WERI-Rb-1 (cell line): ENCODE measurements around the gene RNF40.

Experiments used
- DNase-seq: peaks from one replicate; pipeline ENCODE4 v3.0.0-alpha.2; 2020
- H3K27ac ChIP-seq: fragments of 250-450 bp; sonication (Bioruptor Pico); 2 replicates; pipeline ENCODE4 v1.5.1; 2020; ENCODE audit warnings: mild to moderate bottlenecking, moderate library complexity
- H3K27me3 ChIP-seq: fragments of 250-450 bp; sonication (Bioruptor Pico); 2 replicates; pipeline ENCODE4 v1.5.1; 2021; ENCODE audit warnings: mild to moderate bottlenecking, low read depth, moderate library complexity; ENCODE audit not compliant: insufficient read depth, severe bottlenecking
- H3K36me3 ChIP-seq: fragments of 250-450 bp; sonication (Bioruptor Pico); 2 replicates; pipeline ENCODE4 v1.5.1; 2020; ENCODE audit warnings: mild to moderate bottlenecking, moderate library complexity
- H3K4me3 ChIP-seq: 2 replicates; pipeline ENCODE4 v1.5.1; 2011; ENCODE audit warnings: low read depth, mild to moderate bottlenecking, control low read depth, low read length
- H3K9me3 ChIP-seq: fragments of 250-450 bp; sonication (Bioruptor Pico); 2 replicates; pipeline ENCODE4 v1.5.1; 2021; ENCODE audit warnings: mild to moderate bottlenecking, moderate library complexity; ENCODE audit not compliant: severe bottlenecking
- TF ChIP-seq, protein P1 (sequence below): IDR thresholded peaks from 2 replicates; pipeline ENCODE4 v1.5.1; 2011; ENCODE audit warnings: low read depth, mild to moderate bottlenecking, control low read depth, inconsistent platforms, low read length

Gene RNF40

DNA sequence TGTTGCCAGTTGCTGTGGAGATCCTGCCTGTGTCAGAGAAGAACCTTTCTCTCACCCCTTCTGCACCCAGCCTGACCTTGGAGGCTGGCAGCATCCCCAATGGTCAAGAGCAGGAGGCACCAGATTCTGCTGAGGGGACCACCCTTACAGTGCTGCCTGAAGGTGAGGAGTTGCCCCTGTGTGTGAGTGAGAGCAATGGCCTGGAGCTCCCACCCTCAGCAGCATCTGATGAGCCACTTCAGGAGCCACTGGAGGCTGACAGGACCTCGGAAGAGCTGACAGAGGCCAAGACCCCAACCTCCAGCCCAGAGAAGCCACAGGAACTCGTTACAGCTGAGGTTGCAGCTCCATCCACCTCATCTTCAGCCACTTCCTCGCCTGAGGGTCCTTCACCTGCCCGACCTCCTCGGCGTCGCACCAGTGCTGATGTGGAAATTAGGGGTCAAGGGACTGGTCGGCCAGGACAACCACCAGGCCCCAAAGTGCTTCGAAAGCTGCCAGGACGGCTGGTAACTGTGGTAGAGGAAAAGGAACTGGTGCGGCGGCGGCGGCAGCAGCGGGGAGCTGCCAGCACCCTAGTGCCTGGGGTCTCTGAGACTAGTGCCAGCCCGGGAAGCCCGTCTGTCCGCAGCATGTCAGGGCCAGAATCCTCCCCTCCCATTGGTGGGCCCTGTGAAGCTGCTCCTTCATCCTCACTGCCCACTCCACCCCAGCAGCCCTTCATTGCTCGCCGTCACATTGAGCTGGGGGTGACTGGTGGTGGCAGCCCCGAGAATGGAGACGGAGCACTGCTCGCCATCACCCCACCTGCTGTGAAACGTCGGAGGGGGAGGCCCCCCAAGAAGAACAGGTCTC lies 24.1 kb upstream of the RNF40 start:
- DNase-seq = no peak
- Histone ChIP-seq H3K36me3 (peaks cover 85% of the 10 kb centered on the region), H3K9me3 (no peaks in the 10 kb centered on the region), H3K27ac (no peak overlapping the region), H3K4me3 (no peak overlapping the region), H3K27me3 (no peaks in the 10 kb centered on the region)
- TF ChIP-seq, protein P1, sequence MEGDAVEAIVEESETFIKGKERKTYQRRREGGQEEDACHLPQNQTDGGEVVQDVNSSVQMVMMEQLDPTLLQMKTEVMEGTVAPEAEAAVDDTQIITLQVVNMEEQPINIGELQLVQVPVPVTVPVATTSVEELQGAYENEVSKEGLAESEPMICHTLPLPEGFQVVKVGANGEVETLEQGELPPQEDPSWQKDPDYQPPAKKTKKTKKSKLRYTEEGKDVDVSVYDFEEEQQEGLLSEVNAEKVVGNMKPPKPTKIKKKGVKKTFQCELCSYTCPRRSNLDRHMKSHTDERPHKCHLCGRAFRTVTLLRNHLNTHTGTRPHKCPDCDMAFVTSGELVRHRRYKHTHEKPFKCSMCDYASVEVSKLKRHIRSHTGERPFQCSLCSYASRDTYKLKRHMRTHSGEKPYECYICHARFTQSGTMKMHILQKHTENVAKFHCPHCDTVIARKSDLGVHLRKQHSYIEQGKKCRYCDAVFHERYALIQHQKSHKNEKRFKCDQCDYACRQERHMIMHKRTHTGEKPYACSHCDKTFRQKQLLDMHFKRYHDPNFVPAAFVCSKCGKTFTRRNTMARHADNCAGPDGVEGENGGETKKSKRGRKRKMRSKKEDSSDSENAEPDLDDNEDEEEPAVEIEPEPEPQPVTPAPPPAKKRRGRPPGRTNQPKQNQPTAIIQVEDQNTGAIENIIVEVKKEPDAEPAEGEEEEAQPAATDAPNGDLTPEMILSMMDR = no peak

DNA sequence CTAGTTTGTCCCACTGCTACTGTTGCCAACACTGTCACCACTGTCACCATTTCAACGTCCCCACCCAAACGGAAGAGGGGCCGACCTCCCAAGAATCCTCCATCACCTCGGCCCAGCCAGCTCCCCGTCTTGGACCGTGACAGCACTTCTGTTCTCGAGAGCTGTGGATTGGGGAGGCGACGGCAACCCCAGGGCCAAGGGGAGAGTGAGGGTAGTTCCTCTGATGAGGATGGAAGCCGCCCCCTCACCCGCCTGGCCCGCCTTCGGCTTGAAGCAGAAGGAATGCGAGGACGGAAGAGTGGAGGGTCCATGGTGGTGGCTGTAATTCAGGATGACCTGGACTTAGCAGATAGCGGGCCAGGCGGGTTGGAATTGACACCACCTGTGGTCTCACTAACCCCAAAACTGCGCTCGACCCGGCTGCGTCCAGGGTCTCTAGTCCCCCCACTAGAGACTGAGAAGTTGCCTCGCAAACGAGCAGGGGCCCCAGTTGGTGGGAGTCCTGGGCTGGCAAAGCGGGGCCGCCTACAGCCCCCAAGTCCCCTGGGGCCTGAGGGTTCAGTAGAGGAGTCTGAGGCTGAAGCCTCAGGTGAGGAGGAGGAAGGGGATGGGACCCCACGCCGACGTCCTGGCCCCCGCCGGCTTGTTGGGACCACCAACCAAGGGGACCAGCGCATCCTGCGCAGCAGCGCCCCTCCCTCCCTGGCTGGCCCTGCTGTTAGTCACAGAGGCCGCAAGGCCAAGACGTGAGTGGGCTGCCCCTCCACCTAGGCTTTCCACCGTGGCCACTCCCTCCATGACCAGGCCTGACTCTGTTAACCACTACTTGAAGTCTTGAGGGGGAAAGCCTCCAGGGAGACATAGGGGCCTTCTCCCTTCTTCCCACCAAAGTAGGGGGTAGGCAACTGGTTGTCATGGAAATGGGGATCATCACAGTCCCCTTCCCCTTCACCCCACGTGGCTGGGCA lies 22.9 kb upstream of the RNF40 start:
- H3K36me3 ChIP-seq = peaks cover 78% of the 10 kb centered on the region
- no peak overlapping the region for H3K27ac ChIP-seq
- no peaks in the 10 kb centered on the region for H3K27me3 ChIP-seq
- H3K9me3 ChIP-seq = no peaks in the 10 kb centered on the region
- H3K4me3 ChIP-seq = no peak overlapping the region
- TF ChIP-seq, protein P1 = no peak
- no peak for DNase-seq

DNA sequence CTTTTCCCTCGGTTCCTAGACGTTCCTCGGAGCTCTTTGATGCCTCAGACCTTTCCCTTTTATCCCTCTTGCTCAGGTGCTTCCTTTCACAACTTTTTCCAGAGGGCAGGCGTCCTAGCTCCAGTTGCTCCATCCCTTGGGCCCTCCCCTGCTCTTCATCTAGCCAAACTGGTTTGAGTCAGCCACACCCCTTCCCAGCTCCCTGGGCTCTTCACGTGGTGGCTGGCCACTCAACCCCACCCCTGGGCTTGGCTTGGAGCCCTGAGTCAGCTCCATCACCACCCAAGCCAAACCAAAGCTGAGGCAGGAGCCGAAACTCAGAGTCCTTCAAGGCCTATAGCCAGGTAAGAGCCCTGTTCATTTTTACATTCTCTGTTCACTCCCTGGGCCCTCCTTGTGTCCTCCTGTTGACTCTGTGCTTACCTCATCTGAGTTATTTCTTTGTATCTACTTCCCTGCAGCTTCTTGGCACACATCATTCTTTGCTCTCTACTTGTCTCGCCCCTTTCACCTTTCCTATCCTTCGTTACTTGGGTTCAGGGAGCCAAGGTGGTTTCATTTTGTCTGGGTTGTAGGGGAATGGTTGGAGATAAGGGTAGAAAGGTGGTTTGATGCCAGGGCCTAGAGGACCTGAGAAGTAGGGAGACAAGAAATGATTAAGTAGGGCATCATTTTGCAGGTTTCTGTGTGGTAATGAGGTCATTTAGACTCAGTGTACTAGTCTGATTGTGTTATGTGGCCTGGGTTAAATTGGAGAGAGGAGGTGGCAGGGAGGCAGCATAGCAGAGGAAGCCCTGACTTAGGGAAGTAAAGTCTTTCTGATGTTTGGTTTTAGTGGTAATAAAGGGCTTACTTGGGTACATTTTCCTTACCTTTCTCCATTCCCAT lies 21.5 kb upstream of the RNF40 start:
- no peaks in the 10 kb centered on the region for H3K27me3 ChIP-seq
- no peaks in the 10 kb centered on the region for H3K9me3 ChIP-seq
- H3K36me3 ChIP-seq = peaks cover 84% of the 10 kb centered on the region
- no peak for DNase-seq
- no peak overlapping the region for H3K27ac ChIP-seq
- no peak overlapping the region for H3K4me3 ChIP-seq
- TF ChIP-seq, protein P1 = no peak

DNA sequence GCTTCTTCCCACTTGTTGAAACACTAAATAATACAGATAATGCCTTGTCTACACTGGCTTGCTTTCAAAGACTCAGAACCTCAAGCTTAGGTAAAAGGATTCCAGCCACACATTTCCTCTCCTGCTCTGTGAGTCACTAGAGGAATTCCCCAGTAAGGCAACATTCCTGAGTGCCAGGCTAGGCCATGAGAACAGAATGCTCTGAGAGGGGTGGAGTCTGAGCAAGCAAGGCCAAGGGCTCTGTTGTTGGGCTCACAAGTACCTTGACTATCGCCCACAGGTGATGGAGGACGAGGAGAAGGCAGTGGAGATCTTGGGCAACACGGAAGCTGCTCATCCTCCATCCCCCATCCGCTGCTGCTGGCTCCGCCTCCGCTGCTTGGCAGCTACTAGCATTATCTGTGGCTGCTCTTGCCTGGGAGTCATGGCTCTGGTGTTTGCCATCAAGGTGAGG lies 20.6 kb upstream of the RNF40 start:
- no peak for DNase-seq
- Histone ChIP-seq H3K9me3 (no peaks in the 10 kb centered on the region), H3K27me3 (no peaks in the 10 kb centered on the region), H3K27ac (no peak overlapping the region), H3K4me3 (no peak overlapping the region), H3K36me3 (peaks cover 77% of the 10 kb centered on the region)
- TF ChIP-seq, protein P1 = no peak

DNA sequence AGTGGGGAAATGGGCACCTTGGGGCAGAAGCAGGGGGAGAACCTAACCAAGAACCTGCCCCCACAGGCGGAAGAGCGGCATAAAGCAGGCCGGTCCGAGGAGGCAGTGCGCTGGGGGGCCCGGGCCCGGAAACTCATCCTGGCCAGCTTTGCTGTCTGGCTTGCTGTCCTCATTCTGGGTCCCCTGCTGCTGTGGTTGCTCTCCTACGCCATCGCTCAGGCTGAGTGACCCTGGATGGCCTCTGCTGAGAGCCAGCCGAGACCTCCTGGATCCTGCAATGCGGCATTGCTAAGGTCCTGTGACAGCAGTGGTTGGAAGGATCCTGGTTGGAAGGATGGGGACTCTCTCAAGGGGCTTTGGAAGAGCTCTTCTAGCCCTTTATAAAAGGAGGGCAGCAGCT lies 18.4 kb upstream of the RNF40 start:
- Histone ChIP-seq H3K9me3 (no peaks in the 10 kb centered on the region), H3K27me3 (no peaks in the 10 kb centered on the region), H3K4me3 (no peak overlapping the region), H3K36me3 (peaks cover 55% of the 10 kb centered on the region), H3K27ac (no peak overlapping the region)
- DNase-seq = no peak
- TF ChIP-seq, protein P1 = no peak
